HG03039 (cell line): Measurements from ENCODE around the gene AGL.
"Not testable (repeated sequence)": the region's sequence is repeated elsewhere in the genome, so short reads cannot be mapped to it uniquely, and the experiment has no call there.

Experiments used
- ATAC-seq: cut with Tn5 transposase; IDR thresholded peaks from one replicate; pipeline ENCODE4 v1.9.1; 2021; ENCODE audit warnings: mild to moderate bottlenecking, moderate library complexity; ENCODE audit not compliant: unreplicated experiment

Gene AGL

GRCh38 chr1:99972066-99972465 lies 121.9 kb downstream of the AGL start:
- ATAC-seq = not testable (repeated sequence)
